ENCODE data around the gene F13A1. TPM values are rescaled to one million over a fixed set of nuclear protein-coding genes. Genes with fewer than 3 reads are reported as not detected.

Gene F13A1
- 100 to 1,000 TPM in 1 of 4 donors, 10 to 100 TPM in 1, 1 to 10 TPM in 1, under 1 TPM in 1; 0.87 to 104 (median 37.3) TPM for total RNA-seq

GRCh38 chr6:6319952-6320811 is at the start of gene F13A1:
Gene F13A1, minus strand, starts transcription at chr6:6320662. Its CDS starts 1,998 bp downstream, at chr6:6318664.
- WGBS, 2 donors = 11 to 19% methylated on average over 12 to 24 of the region's 39 CpGs
- no peaks in the 10 kb centered on the region for H3K9me3 ChIP-seq
- TF ChIP-seq POLR2A (IDR thresholded peaks at IDR 0.05) = peak in 2 of 4 donors; percentile 43 to 52
- TF ChIP-seq CTCF (IDR thresholded peaks at IDR 0.05) = no peak
- intact Hi-C loops (cut with DNase I) = no loop called here
- peaks cover 0 to 12% (median 0%) of the 10 kb centered on the region in 3 donors for H3K4me1 ChIP-seq
- peaks cover 0 to 70% (median 0%) of the 10 kb centered on the region in 4 donors for H3K27me3 ChIP-seq
- no peak for DNase-seq
- H3K36me3 ChIP-seq = no peaks in the 10 kb centered on the region
- peak within 1 kb of the TSS in 2 of 4 donors; percentile 17 to 61 for H3K27ac ChIP-seq
- peak within 1 kb of the TSS in 3 of 4 donors; percentile 13 to 52 (median 29) for H3K4me3 ChIP-seq

GRCh38 chr6:6368684-6369052 is 48.2 kb upstream of the F13A1 start:
- H3K36me3 ChIP-seq = no peaks in the 10 kb centered on the region
- H3K4me1 ChIP-seq = no peaks in the 10 kb centered on the region
- H3K27me3 ChIP-seq = no peaks in the 10 kb centered on the region
- no peak for TF ChIP-seq CTCF (IDR thresholded peaks at IDR 0.05)
- TF ChIP-seq POLR2A (IDR thresholded peaks at IDR 0.05) = no peak
- H3K27ac ChIP-seq = no peak overlapping the region
- 52 to 66% methylated on average over 1 of the region's 1 CpG for WGBS, 2 donors
- intact Hi-C loops (cut with DNase I) = no loop called here
- no peaks in the 10 kb centered on the region for H3K9me3 ChIP-seq
- H3K4me3 ChIP-seq = no peak overlapping the region
- no peak for DNase-seq

- H3K36me3 ChIP-seq = no peaks in the 10 kb centered on the region
- no peak for DNase-seq
- 95 to 97% methylated on average over 3 of the region's 3 CpGs for WGBS, 2 donors
- intact Hi-C loops (cut with DNase I) = no loop called here
- H3K27me3 ChIP-seq = no peaks in the 10 kb centered on the region
- no peak for TF ChIP-seq POLR2A (IDR thresholded peaks at IDR 0.05)
- no peak overlapping the region for H3K27ac ChIP-seq
- H3K9me3 ChIP-seq = no peaks in the 10 kb centered on the region
- no peak overlapping the region for H3K4me3 ChIP-seq
- H3K4me1 ChIP-seq = no peaks in the 10 kb centered on the region
These were observed 47.7 kb upstream of the F13A1 start for GRCh38 chr6:6368040-6368683.

GRCh38 chr6:6366803-6367202 is 46.3 kb upstream of the F13A1 start:
- 56 to 85% methylated on average over 8 of the region's 8 CpGs for WGBS, 2 donors
- no peak for TF ChIP-seq POLR2A (IDR thresholded peaks at IDR 0.05)
- TF ChIP-seq CTCF (IDR thresholded peaks at IDR 0.05) = no peak
- no peak for DNase-seq
- Histone ChIP-seq H3K9me3 (no peaks in the 10 kb centered on the region), H3K4me1 (no peaks in the 10 kb centered on the region), H3K27ac (no peak overlapping the region), H3K27me3 (no peaks in the 10 kb centered on the region), H3K4me3 (no peak overlapping the region), H3K36me3 (no peaks in the 10 kb centered on the region)
- intact Hi-C loops (cut with DNase I) = no loop called here

- Histone ChIP-seq H3K4me3 (no peak overlapping the region), H3K36me3 (no peaks in the 10 kb centered on the region), H3K27me3 (no peaks in the 10 kb centered on the region), H3K27ac (no peak overlapping the region), H3K9me3 (no peaks in the 10 kb centered on the region), H3K4me1 (no peaks in the 10 kb centered on the region)
- TF ChIP-seq POLR2A (IDR thresholded peaks at IDR 0.05) = no peak
- TF ChIP-seq CTCF (IDR thresholded peaks at IDR 0.05) = no peak
- intact Hi-C loops (cut with DNase I) = no loop called here
- WGBS, 2 donors = 82 to 95% methylated on average over 4 of the region's 4 CpGs
- DNase-seq = no peak
These were observed 44.8 kb upstream of the F13A1 start for GRCh38 chr6:6365242-6365641.
